Esophagus squamous epithelium (tissue), 5 donors: ENCODE measurements around the gene GAREM2. TPM values are rescaled to one million over a fixed set of nuclear protein-coding genes. Genes with fewer than 3 reads are reported as not detected.
A peak's percentile ranks its signal among the peaks of the same experiment; 100 is the strongest.

ENCODE experiments used
- DNase-seq: peaks from one replicate; lab custom pipeline; 2025; lab: John Stamatoyannopoulos, UW
- H3K27ac ChIP-seq, 4 donors: fragments of 200-600 bp; sonication (generic); one replicate each; pipeline ENCODE4 v1.5.1; 2016 to 2019; ENCODE audit warnings: mild to moderate bottlenecking in 1 of 4
- H3K27me3 ChIP-seq, 4 donors: fragments of 200-600 bp; sonication (generic); 1 replicate in 3 of 4; 2 replicates in 1 of 4; pipeline versions ENCODE4 v1.5.1 to v1.6.0; 2017 to 2021; ENCODE audit warnings: antibody characterized with exemption in 1 of 4
- H3K36me3 ChIP-seq, 3 donors: fragments of 200-600 bp; sonication (generic); one replicate each; pipeline ENCODE4 v1.5.1; 2016 to 2019
- H3K4me1 ChIP-seq, 3 donors: fragments of 200-600 bp; sonication (generic); one replicate each; pipeline ENCODE4 v1.5.1; 2017 to 2019
- H3K4me3 ChIP-seq, 4 donors: fragments of 200-600 bp; sonication (generic); 1 replicate in 3 of 4; 2 replicates in 1 of 4; pipeline ENCODE4 v1.5.1; 2016 to 2019; ENCODE audit warnings: mild to moderate bottlenecking in 2 of 4, moderate library complexity in 1 of 4
- H3K9me3 ChIP-seq, 3 donors: fragments of 200-600 bp; sonication (generic); one replicate each; pipeline ENCODE4 v1.5.1; 2016 to 2019
- CTCF ChIP-seq, 6 experiments: fragments of 450-650 bp in 4 of 6; fragments of 200-600 bp in 2 of 6; sonication (generic) in 2 of 6; IDR thresholded peaks; one replicate each; pipeline ENCODE4 v1.5.1; 2016 to 2019; ENCODE audit warnings: antibody characterized with exemption in 6 of 6, mild to moderate bottlenecking in 4 of 6, moderate library complexity in 4 of 6
- POLR2A ChIP-seq, 4 donors: fragments of 450-650 bp; IDR thresholded peaks; one replicate each; pipeline ENCODE4 v1.6.1; 2017; ENCODE audit warnings: antibody characterized with exemption in 4 of 4, mild to moderate bottlenecking in 4 of 4, moderate library complexity in 3 of 4
- WGBS, 2 donors: methylation state at CpG; one replicate each; pipeline ENCODE4 v1.1.5; 2018; 5-methylcytosine and 5-hydroxymethylcytosine counted together
- intact Hi-C: fragments of 100-400 bp; cut with DNase I; formaldehyde crosslinking; loops from one replicate; pipeline ENCODE4 v1.15.0; 2022
- total RNA-seq, 4 donors: library from RNA; depleted of rRNA; stranded (reverse); fragments of >200 nt; gene quantifications; one replicate each; pipeline ENCODE4 v1.1.0, GENCODE V29; 2016
- donor health status: DM: yes; HTN: yes; CAD: no.

The GAREM2 gene
- total RNA-seq, 4 donors from 2014 or later: 0.19 to 1.5 (median 0.89) TPM

GRCh38 chr2:26178746-26179436, 6.0 kb downstream of the GAREM2 start:
- TF ChIP-seq CTCF (IDR thresholded peaks at IDR 0.05): no peak
- TF ChIP-seq POLR2A (IDR thresholded peaks at IDR 0.05): no peak
- H3K4me3 ChIP-seq: peak overlapping the region; percentile 29 to 72 (median 49)
- intact Hi-C loops: no loop called here
- DNase-seq: no peak
- H3K27me3 ChIP-seq: peaks cover 3 to 30% (median 6%) of the 10 kb centered on the region in 4 donors
- 10 to 19% methylated on average over 3 to 5 of the region's 48 CpGs for WGBS, 2 donors
- peak overlapping the region in 2 of 4 donors; percentile 28 to 56 for H3K27ac ChIP-seq
- H3K36me3 ChIP-seq: no peaks in the 10 kb centered on the region
- peaks cover 0 to 25% (median 9%) of the 10 kb centered on the region in 3 donors for H3K4me1 ChIP-seq
- no peaks in the 10 kb centered on the region for H3K9me3 ChIP-seq

- Histone ChIP-seq H3K36me3 (no peaks in the 10 kb centered on the region), H3K4me3 (peak overlapping the region in 2 of 4 donors; percentile 56 to 72), H3K9me3 (no peaks in the 10 kb centered on the region), H3K27ac (peak overlapping the region in 2 of 4 donors; percentile 28 to 56), H3K4me1 (peaks cover 5 to 22% (median 7%) of the 10 kb centered on the region in 3 donors), H3K27me3 (peaks cover 0 to 24% (median 2%) of the 10 kb centered on the region in 4 donors)
- 20 to 38% methylated on average over 2 to 3 of the region's 12 CpGs for WGBS, 2 donors
- TF ChIP-seq POLR2A (IDR thresholded peaks at IDR 0.05) (no peak), CTCF (IDR thresholded peaks at IDR 0.05) (no peak)
- no peak for DNase-seq
- intact Hi-C loops: no loop called here
These were observed 6.6 kb downstream of the GAREM2 start for GRCh38 chr2:26179446-26179913.

- H3K4me3 ChIP-seq: no peak overlapping the region
- TF ChIP-seq CTCF (IDR thresholded peaks at IDR 0.05): no peak
- TF ChIP-seq POLR2A (IDR thresholded peaks at IDR 0.05): no peak
- intact Hi-C loops: no loop called here
- WGBS, 2 donors: 90% methylated on average over 2 of the region's 5 CpGs
- H3K4me1 ChIP-seq: peaks cover 6 to 38% (median 7%) of the 10 kb centered on the region in 3 donors
- H3K27me3 ChIP-seq: peaks cover 0 to 2% (median 0%) of the 10 kb centered on the region in 4 donors
- no peak for DNase-seq
- H3K36me3 ChIP-seq: no peaks in the 10 kb centered on the region
- H3K9me3 ChIP-seq: no peaks in the 10 kb centered on the region
- H3K27ac ChIP-seq: no peak overlapping the region
These were observed 9.6 kb downstream of the GAREM2 start for GRCh38 chr2:26182441-26182840.

GRCh38 chr2:26182887-26183630, 10.2 kb downstream of the GAREM2 start:
- Histone ChIP-seq H3K9me3 (no peaks in the 10 kb centered on the region), H3K27me3 (peaks cover 0 to 2% (median 0%) of the 10 kb centered on the region in 4 donors), H3K27ac (no peak overlapping the region), H3K36me3 (no peaks in the 10 kb centered on the region), H3K4me1 (peaks cover 6 to 38% (median 7%) of the 10 kb centered on the region in 3 donors), H3K4me3 (no peak overlapping the region)
- 87 to 100% methylated on average over 2 to 6 of the region's 11 CpGs for WGBS, 2 donors
- no peak for TF ChIP-seq CTCF (IDR thresholded peaks at IDR 0.05)
- no peak for TF ChIP-seq POLR2A (IDR thresholded peaks at IDR 0.05)
- DNase-seq: no peak
- intact Hi-C loops: no loop called here
